A673 (cell line): ENCODE data around the gene PHACTR3. TPM values are rescaled to one million over a fixed set of nuclear protein-coding genes. Genes with fewer than 3 reads are reported as not detected.

Experiments
- BruUV-seq: library from RNA; stranded (reverse); fragments of 400-500 nt; replicated peaks from 2 replicates; lab custom pipeline; 2021; lab: Mats Ljungman, UMichigan
- CTCF ChIA-PET: fragments of 300-600 bp; sonication (Branson Sonifier 250); formaldehyde crosslinking; loops from one replicate; lab custom pipeline; 2022; ENCODE audit warnings: antibody characterized with exemption; lab: Charles Lee
- POLR2A ChIA-PET: fragments of 300-600 bp; sonication (Branson Sonifier 250); formaldehyde crosslinking; loops from one replicate; lab custom pipeline; 2022; ENCODE audit warnings: antibody characterized with exemption; ENCODE audit not compliant: low non-redundant PET; lab: Charles Lee
- DNase-seq: peaks from one replicate; pipeline ENCODE4 v3.0.0-alpha.2; 2015; ENCODE audit warnings: low spot score
- H3K27ac ChIP-seq: fragments of 200-600 bp; sonication (generic); 2 replicates; pipeline ENCODE4 v1.5.1; 2016; ENCODE audit warnings: mixed run types, low read depth, mild to moderate bottlenecking, mixed read lengths, antibody characterized with exemption, low read length; ENCODE audit not compliant: poor library complexity, severe bottlenecking
- H3K27me3 ChIP-seq: fragments of 200-600 bp; sonication (generic); replicated peaks from 2 replicates; pipeline ENCODE4 v1.6.1; 2017; ENCODE audit warnings: mixed run types, low read depth, mild to moderate bottlenecking, mixed read lengths, antibody characterized with exemption, low read length; ENCODE audit not compliant: insufficient read depth, poor library complexity
- H3K36me3 ChIP-seq: fragments of 200-600 bp; sonication (generic); 2 replicates; pipeline ENCODE4 v1.6.1; 2016; ENCODE audit warnings: mixed run types, mild to moderate bottlenecking, mixed read lengths, antibody characterized with exemption, low read length; ENCODE audit not compliant: insufficient read depth, poor library complexity, severe bottlenecking
- H3K4me1 ChIP-seq: fragments of 200-600 bp; sonication (generic); 2 replicates; pipeline ENCODE4 v1.6.1; 2017; ENCODE audit warnings: mixed run types, mild to moderate bottlenecking, mixed read lengths, antibody characterized with exemption, low read length; ENCODE audit not compliant: insufficient read depth, poor library complexity, severe bottlenecking
- H3K4me3 ChIP-seq: fragments of 200-600 bp; sonication (generic); 2 replicates; pipeline ENCODE4 v1.5.1; 2016; ENCODE audit warnings: low read depth, mixed run types, mild to moderate bottlenecking, mixed read lengths, low read length; ENCODE audit not compliant: poor library complexity, severe bottlenecking
- H3K9me3 ChIP-seq: fragments of 200-600 bp; sonication (generic); 2 replicates; pipeline ENCODE4 v1.6.1; 2016; ENCODE audit warnings: mixed run types, low read depth, mild to moderate bottlenecking, mixed read lengths, antibody characterized with exemption, low read length; ENCODE audit not compliant: poor library complexity, severe bottlenecking
- CTCF ChIP-seq: fragments of 300-800, 200-600 bp; sonication (generic); conservative IDR thresholded peaks from 2 replicates; pipeline ENCODE4 v1.5.1; 2017; ENCODE audit warnings: low read depth, mild to moderate bottlenecking, antibody characterized with exemption, low read length, moderate library complexity, mixed read lengths
- EZH2 ChIP-seq: fragments of 200-600 bp; sonication (generic); IDR thresholded peaks from 2 replicates; pipeline ENCODE4 v1.6.1; 2017; ENCODE audit warnings: borderline replicate concordance, low read depth, mild to moderate bottlenecking, mixed read lengths, antibody characterized with exemption, low read length; ENCODE audit not compliant: poor library complexity, severe bottlenecking
- intact Hi-C: fragments of 100-400 bp; cut with micrococcal nuclease; formaldehyde crosslinking; loops from one replicate; pipeline ENCODE4 v1.10.0; 2022; ENCODE audit not compliant: unreplicated experiment
- total RNA-seq: library from RNA; stranded (reverse); gene quantifications from 2 replicates; pipeline ENCODE4 v1.2.3, GENCODE V29; 2021

Gene PHACTR3
- total RNA-seq, 1 experiment from 2014 or later, result 0.17 TPM

GRCh38 chr20:59774921-59775686, 170.8 kb downstream of the PHACTR3 start:
- Histone ChIP-seq H3K4me3 (no peak overlapping the region), H3K4me1 (no peaks in the 10 kb centered on the region), H3K27ac (no peak overlapping the region), H3K9me3 (no peaks in the 10 kb centered on the region), H3K36me3 (no peaks in the 10 kb centered on the region), H3K27me3 (peaks cover 4% of the 10 kb centered on the region)
- TF ChIP-seq CTCF, result no peak
- TF ChIP-seq EZH2, result no peak
- POLR2A ChIA-PET, result no interaction called here
- CTCF ChIA-PET, result no interaction called here
- BruUV-seq, result no TSS peak
- intact Hi-C loops, result no loop called here
- no peak for DNase-seq

- Histone ChIP-seq H3K4me3 (no peak overlapping the region), H3K27me3 (peaks cover 4% of the 10 kb centered on the region), H3K27ac (no peak overlapping the region), H3K36me3 (no peaks in the 10 kb centered on the region), H3K9me3 (no peaks in the 10 kb centered on the region), H3K4me1 (no peaks in the 10 kb centered on the region)
- intact Hi-C loops, result no loop called here
- no peak for DNase-seq
- BruUV-seq, result no TSS peak
- no peak for TF ChIP-seq CTCF
- TF ChIP-seq EZH2, result no peak
- ChIA-PET POLR2A (no interaction called here), CTCF (no interaction called here)
Observed at GRCh38 chr20:59775687-59776055, 171.3 kb downstream of the PHACTR3 start.

GRCh38 chr20:59776059-59776603, 171.8 kb downstream of the PHACTR3 start:
- CTCF ChIA-PET, result no interaction called here
- Histone ChIP-seq H3K4me1 (no peaks in the 10 kb centered on the region), H3K9me3 (no peaks in the 10 kb centered on the region), H3K27ac (no peak overlapping the region), H3K4me3 (no peak overlapping the region), H3K27me3 (peaks cover 4% of the 10 kb centered on the region), H3K36me3 (no peaks in the 10 kb centered on the region)
- no TSS peak for BruUV-seq
- POLR2A ChIA-PET, result no interaction called here
- intact Hi-C loops, result no loop called here
- DNase-seq, result no peak
- TF ChIP-seq EZH2, result no peak
- no peak for TF ChIP-seq CTCF
